GM19395 (cell line): ENCODE results near the gene DMPK.
A peak's percentile ranks its signal among the peaks of the same experiment; 100 is the strongest.

Source experiments
- ATAC-seq: cut with Tn5 transposase; IDR thresholded peaks from one replicate; pipeline ENCODE4 v1.9.1; 2021; ENCODE audit warnings: mild to moderate bottlenecking, moderate library complexity; ENCODE audit not compliant: unreplicated experiment

DMPK gene

GRCh38 chr19:45782162-45782691, at the start of gene DMPK:
DMPK (minus strand) TSS chr19:45782490; CDS start chr19:45782352, 138 bp downstream.
- no peak for ATAC-seq

GRCh38 chr19:45828945-45829344, 46.7 kb upstream of the DMPK start:
- no peak for ATAC-seq

- no peak for ATAC-seq
Observed at GRCh38 chr19:45828523-45828922, 46.2 kb upstream of the DMPK start.

GRCh38 chr19:45827459-45828093, 45.3 kb upstream of the DMPK start:
- no peak for ATAC-seq

- ATAC-seq: no peak
Observed at GRCh38 chr19:45826934-45827333, 44.6 kb upstream of the DMPK start.

GRCh38 chr19:45825917-45826893, 43.9 kb upstream of the DMPK start:
- ATAC-seq: no peak

- no peak for ATAC-seq
Observed at GRCh38 chr19:45825263-45825605, 42.9 kb upstream of the DMPK start.

- no peak for ATAC-seq
Observed at GRCh38 chr19:45824531-45825262, 42.4 kb upstream of the DMPK start.

- ATAC-seq: no peak
Observed at GRCh38 chr19:45824041-45824471, 41.8 kb upstream of the DMPK start.

GRCh38 chr19:45823182-45823581, 40.9 kb upstream of the DMPK start:
- no peak for ATAC-seq

- no peak for ATAC-seq
Observed at GRCh38 chr19:45822716-45823115, 40.4 kb upstream of the DMPK start.

- ATAC-seq: no peak
Observed at GRCh38 chr19:45821570-45821969, 39.3 kb upstream of the DMPK start.

GRCh38 chr19:45821103-45821521, 38.8 kb upstream of the DMPK start:
- no peak for ATAC-seq

- ATAC-seq: no peak
Observed at GRCh38 chr19:45820413-45821102, 38.3 kb upstream of the DMPK start.

GRCh38 chr19:45819769-45820168, 37.5 kb upstream of the DMPK start:
- no peak for ATAC-seq

GRCh38 chr19:45817725-45818301, 35.5 kb upstream of the DMPK start:
- ATAC-seq: no peak

GRCh38 chr19:45817010-45817724, 34.9 kb upstream of the DMPK start:
- peak; percentile 73 for ATAC-seq

GRCh38 chr19:45816236-45817009, 34.1 kb upstream of the DMPK start:
- no peak for ATAC-seq
